HepG2 (cell line): Measurements from ENCODE around the gene PDE8B. TPM values are rescaled to one million over a fixed set of nuclear protein-coding genes. Genes with fewer than 3 reads are reported as not detected.

Source experiments
- ATAC-seq: fragments of 200-7000 bp; cut with Tn5 transposase; 3 replicates; pipeline ENCODE4 v1.9.1; 2020; ENCODE audit warnings: mild to moderate bottlenecking, moderate library complexity
- BruUV-seq: library from RNA; stranded (reverse); fragments of 400-500 nt; replicated peaks from 2 replicates; lab custom pipeline; 2021; lab: Mats Ljungman, UMichigan
- CTCF ChIA-PET: fragments of 300-600 bp; formaldehyde crosslinking; extraction: SDS; loops from one replicate; lab custom pipeline; 2021; ENCODE audit warnings: low total read pairs, inconsistent platforms, low intra/inter-chr PET ratio; lab: Yijun Ruan, JAX
- POLR2A ChIA-PET: fragments of 350-600 bp; sonication (Branson Sonifier 250); formaldehyde crosslinking; loops from one replicate; lab custom pipeline; 2020; ENCODE audit warnings: antibody characterized with exemption, inconsistent platforms; lab: Yijun Ruan, JAX
- DNase-seq: peaks from one replicate; pipeline ENCODE4 v3.0.0-alpha.2; 2015; ENCODE audit warnings: low spot score
- FAIRE-seq: peaks from 3 replicates; lab custom pipeline; 2011; peaks lifted over from hg19 to GRCh38; lab: Jason Lieb, UNC
- H2AFZ ChIP-seq: one replicate; pipeline ENCODE4 v1.6.1; 2011; ENCODE audit warnings: low read length, inconsistent platforms
- H3K27ac ChIP-seq: fragments of 300-600 bp; 3 replicates; pipeline ENCODE4 v1.8.0; 2011; ENCODE audit warnings: mixed run types, mild to moderate bottlenecking, mixed read lengths, low read length, inconsistent platforms; ENCODE audit not compliant: insufficient read depth; ENCODE audit errors: extremely low read length
- H3K27me3 ChIP-seq, 2 experiments: fragments of 200-600 bp in 1 of 2; 2 replicates in 1 of 2; 3 replicates in 1 of 2; pipeline versions ENCODE4 v1.6.0 to v1.8.0; 2011; ENCODE audit warnings: low read length in 2 of 2, mild to moderate bottlenecking in 2 of 2, moderate library complexity in 2 of 2, inconsistent platforms in 1 of 2; ENCODE audit not compliant: insufficient read depth in 2 of 2, control insufficient read depth in 1 of 2
- H3K36me3 ChIP-seq, 2 experiments: fragments of 200-600 bp in 1 of 2; replicated peaks in 1 of 2; 2 replicates in 1 of 2; 3 replicates in 1 of 2; pipeline versions ENCODE4 v1.5.1 to v1.8.0; 2011; ENCODE audit warnings: low read length in 2 of 2, inconsistent platforms in 1 of 2; ENCODE audit not compliant: insufficient read depth in 2 of 2, control insufficient read depth in 1 of 2
- H3K4me1 ChIP-seq: 2 replicates; pipeline ENCODE4 v1.5.1; 2012; ENCODE audit warnings: low read length, inconsistent platforms; ENCODE audit not compliant: insufficient read depth
- H3K4me2 ChIP-seq: 2 replicates; pipeline ENCODE4 v1.6.0; 2011; ENCODE audit warnings: low read depth, low read length, inconsistent platforms
- H3K4me3 ChIP-seq, 3 experiments: fragments of 200-600 bp in 1 of 3; sonication (generic), shearing (Covaris generic) in 1 of 3; replicated peaks in 1 of 3; 2 replicates each; pipeline ENCODE4 v1.5.1; 2011 to 2016; ENCODE audit warnings: low read length in 3 of 3, inconsistent platforms in 2 of 3, low read depth in 2 of 3, mild to moderate bottlenecking in 2 of 3, control low read depth in 1 of 3, mixed read lengths in 1 of 3; ENCODE audit not compliant: insufficient read depth in 1 of 3
- H3K79me2 ChIP-seq: one replicate; pipeline ENCODE4 v1.6.1; 2011; ENCODE audit warnings: low read length, inconsistent platforms; ENCODE audit not compliant: insufficient read depth
- H3K9ac ChIP-seq: 2 replicates; pipeline ENCODE4 v1.6.0; 2011; ENCODE audit warnings: mild to moderate bottlenecking, low read depth, low read length, inconsistent platforms; ENCODE audit not compliant: insufficient read depth
- H3K9me3 ChIP-seq: 2 replicates; pipeline ENCODE4 v1.5.1; 2012; ENCODE audit warnings: mild to moderate bottlenecking, low read length
- H4K20me1 ChIP-seq: 2 replicates; pipeline ENCODE4 v1.6.0; 2011; ENCODE audit warnings: inconsistent platforms, mild to moderate bottlenecking, low read length, moderate library complexity; ENCODE audit not compliant: insufficient read depth
- ARNTL ChIP-seq: sonication (generic); formaldehyde crosslinking; IDR thresholded peaks from 2 replicates; pipeline ENCODE4 v1.4.0; 2020; ENCODE audit warnings: mild to moderate bottlenecking, missing genetic modification reagents
- GFI1 ChIP-seq: sonication (generic); formaldehyde crosslinking; IDR thresholded peaks from 2 replicates; pipeline ENCODE4 v1.5.0; 2020; ENCODE audit warnings: missing genetic modification reagents, mild to moderate bottlenecking, borderline replicate concordance
- HOXA5 ChIP-seq: sonication (generic); formaldehyde crosslinking; IDR thresholded peaks from 2 replicates; pipeline ENCODE4 v1.4.0; 2020; ENCODE audit warnings: missing genetic modification reagents
- MLXIP ChIP-seq: sonication (generic); formaldehyde crosslinking; IDR thresholded peaks from 2 replicates; pipeline ENCODE4 v1.9.0; 2021; ENCODE audit warnings: missing genetic modification reagents, borderline replicate concordance
- NR0B2 ChIP-seq: sonication (generic); formaldehyde crosslinking; IDR thresholded peaks from 2 replicates; pipeline ENCODE4 v1.4.0; 2020; ENCODE audit warnings: mild to moderate bottlenecking, missing genetic modification reagents
- NR1H2 ChIP-seq: sonication (generic); formaldehyde crosslinking; IDR thresholded peaks from 2 replicates; pipeline ENCODE4 v1.8.1; 2022; ENCODE audit warnings: low read depth, missing genetic modification reagents, borderline replicate concordance
- RAD21 ChIP-seq: fragments of 450-650 bp; formaldehyde crosslinking; IDR thresholded peaks from 2 replicates; pipeline ENCODE4 v1.5.0; 2020; ENCODE audit warnings: mild to moderate bottlenecking
- SAP130 ChIP-seq: IDR thresholded peaks from 2 replicates; pipeline ENCODE4 v1.6.1; 2016; ENCODE audit warnings: low read depth
- U2AF1 ChIP-seq: fragments of 200-400 bp; formaldehyde crosslinking; optimal IDR thresholded peaks from 2 replicates; pipeline ENCODE3; 2017; ENCODE audit warnings: mild to moderate bottlenecking, low read depth, low read length
- ZHX1 ChIP-seq: sonication (generic); formaldehyde crosslinking; IDR thresholded peaks from 2 replicates; pipeline ENCODE4 v1.8.1; 2022; ENCODE audit warnings: low read depth, mild to moderate bottlenecking, missing genetic modification reagents
- ZNF136 ChIP-seq: sonication (generic); formaldehyde crosslinking; IDR thresholded peaks from 2 replicates; pipeline ENCODE4 v1.8.1; 2022; ENCODE audit warnings: low read depth, mild to moderate bottlenecking, moderate library complexity, missing genetic modification reagents
- ZNF749 ChIP-seq: sonication (generic); formaldehyde crosslinking; IDR thresholded peaks from 2 replicates; pipeline ENCODE4 v1.8.0; 2022; ENCODE audit warnings: mild to moderate bottlenecking, missing genetic modification reagents, moderate library complexity, borderline replicate concordance
- ZXDC ChIP-seq: sonication (generic); formaldehyde crosslinking; IDR thresholded peaks from 2 replicates; pipeline ENCODE4 v1.5.0; 2020; ENCODE audit warnings: mild to moderate bottlenecking, missing genetic modification reagents
- WGBS: methylation state at CpG from one replicate; pipeline ENCODE4 v1.1.6; 2017; ENCODE audit warnings: low lambda C conversion rate; 5-methylcytosine and 5-hydroxymethylcytosine counted together
- in situ Hi-C: cut with HindIII; loops from 2 replicates; pipeline ENCODE4 v1.10.0; 2017; ENCODE audit warnings: low pct_unique_long_range_greater_than_20kb; ENCODE audit not compliant: extremely low pct_ligation_motif_present
- intact Hi-C: fragments of 100-400 bp; cut with micrococcal nuclease; formaldehyde crosslinking; loops from one replicate; pipeline ENCODE4 v1.10.0; 2022; ENCODE audit not compliant: unreplicated experiment
- polyA plus RNA-seq, 8 experiments: library from polyadenylated mRNA; depleted of rRNA in 3 of 8; stranded (reverse) in 7 of 8; unstranded in 1 of 8; fragments of >200 nt; fragmentation: Illumina TruSeq in 4 of 8; extraction: Trizol in 4 of 8; gene quantifications; 2 replicates each; pipeline versions ENCODE4 v1.2.1 to v1.2.3, GENCODE V29; 2011 to 2016; ENCODE audit warnings: low read depth in 4 of 8, missing spikeins in 1 of 8, mixed read lengths in 1 of 8; ENCODE audit not compliant: insufficient read depth in 1 of 8
- total RNA-seq, 5 experiments: library from RNA; depleted of rRNA; stranded (reverse); fragments of >200 nt; fragmentation: Illumina TruSeq; extraction: Trizol; gene quantifications; 2 replicates each; pipeline ENCODE4 v1.2.3, GENCODE V29; 2016; ENCODE audit warnings: low read depth in 1 of 5

The PDE8B gene
- total and polyA plus RNA-seq, 2 of the 13 experiments (the other 11 are each of a cell fraction or from before 2014, with no cell fraction given) = 0.07 TPM; not detected in 1

- no peak for TF ChIP-seq ZHX1 (CRISPR knock-in tag)
- no peak for TF ChIP-seq U2AF1
- TF ChIP-seq RAD21 (CRISPR knock-in tag) = no peak
- TF ChIP-seq ARNTL (CRISPR knock-in tag) = no peak
- no peak for TF ChIP-seq ZXDC
- TF ChIP-seq SAP130 (CRISPR knock-in tag) = no peak
These were observed 188.0 kb downstream of the PDE8B start (continued) for GRCh38 chr5:77398458-77398857.

- CTCF ChIA-PET = no interaction called here
- H3K36me3 ChIP-seq = no peaks in the 10 kb centered on the region
- WGBS = 59% methylated on average over 8 of the region's 8 CpGs
- DNase-seq (no peak), FAIRE-seq (no peak), ATAC-seq (no peak)
- in situ Hi-C loops (no loop called here), intact Hi-C loops (no loop called here)
- peaks cover 27% of the 10 kb centered on the region for H3K4me1 ChIP-seq
- no peak overlapping the region for H3K9ac ChIP-seq
- no peaks in the 10 kb centered on the region for H4K20me1 ChIP-seq
- H3K4me3 ChIP-seq = no peak overlapping the region
- no TSS peak for BruUV-seq
- no peak overlapping the region for H3K4me2 ChIP-seq
- H3K9me3 ChIP-seq = no peaks in the 10 kb centered on the region
- peaks cover 0 to 10% of the 10 kb centered on the region in 2 experiments; a peak in 2 of 5 replicates for H3K27me3 ChIP-seq
- H3K79me2 ChIP-seq = no peaks in the 10 kb centered on the region
- POLR2A ChIA-PET = no interaction called here
- H2AFZ ChIP-seq = no peak overlapping the region
- no peak overlapping the region for H3K27ac ChIP-seq
- no peak for TF ChIP-seq ZNF136 (CRISPR knock-in tag)
- TF ChIP-seq ZNF749 = no peak
- no peak for TF ChIP-seq NR1H2
- TF ChIP-seq HOXA5 (CRISPR knock-in tag) = no peak
- TF ChIP-seq NR0B2 (CRISPR knock-in tag) = no peak
- TF ChIP-seq MLXIP (CRISPR knock-in tag) = no peak
- no peak for TF ChIP-seq GFI1 (CRISPR knock-in tag)
These were observed 188.4 kb downstream of the PDE8B start for GRCh38 chr5:77398896-77399295.
